NCI-H2227 (cell line): ENCODE results near the gene ROBO1.

Experiments used
- DNase-seq: peaks from one replicate; lab custom pipeline; 2025; ENCODE audit not compliant: unreplicated experiment; lab: John Stamatoyannopoulos, UW

The ROBO1 gene

GRCh38 chr3:79385211-79385610 is 382.6 kb downstream of the ROBO1 start:
- no peak for DNase-seq

GRCh38 chr3:79383402-79384012 is 384.3 kb downstream of the ROBO1 start:
- DNase-seq = no peak

- DNase-seq = no peak
These were observed 387.2 kb downstream of the ROBO1 start for GRCh38 chr3:79380581-79380980.

- no peak for DNase-seq
These were observed 389.7 kb downstream of the ROBO1 start for GRCh38 chr3:79378064-79378463.

GRCh38 chr3:79369306-79369705 is 398.5 kb downstream of the ROBO1 start:
- peak; percentile 7 for DNase-seq

- no peak for DNase-seq
These were observed 399.4 kb downstream of the ROBO1 start for GRCh38 chr3:79368403-79368802.

- DNase-seq = no peak
These were observed 400.0 kb downstream of the ROBO1 start for GRCh38 chr3:79367803-79368202.

- no peak for DNase-seq
These were observed 400.7 kb downstream of the ROBO1 start for GRCh38 chr3:79367066-79367465.

- no peak for DNase-seq
These were observed 401.4 kb downstream of the ROBO1 start for GRCh38 chr3:79366414-79366813.

GRCh38 chr3:79364784-79365183 is 403.0 kb downstream of the ROBO1 start:
- no peak for DNase-seq

GRCh38 chr3:79362571-79363270 is 405.1 kb downstream of the ROBO1 start:
- DNase-seq = no peak

GRCh38 chr3:79361748-79362378 is 405.9 kb downstream of the ROBO1 start:
- peak; percentile 47 for DNase-seq

GRCh38 chr3:79358327-79358726 is 409.5 kb downstream of the ROBO1 start:
- no peak for DNase-seq

GRCh38 chr3:79354179-79354688 is 413.6 kb downstream of the ROBO1 start:
- DNase-seq = peak; percentile 19

GRCh38 chr3:79351699-79352098 is 416.1 kb downstream of the ROBO1 start:
- DNase-seq = no peak

GRCh38 chr3:79344876-79345871 is 422.6 kb downstream of the ROBO1 start:
- DNase-seq = no peak

GRCh38 chr3:79341961-79342360 is 425.8 kb downstream of the ROBO1 start:
- no peak for DNase-seq

- DNase-seq = no peak
These were observed 428.0 kb downstream of the ROBO1 start for GRCh38 chr3:79339846-79340245.

- DNase-seq = no peak
These were observed 430.0 kb downstream of the ROBO1 start for GRCh38 chr3:79337798-79338197.

- no peak for DNase-seq
These were observed 438.6 kb downstream of the ROBO1 start for GRCh38 chr3:79329154-79329553.

- no peak for DNase-seq
These were observed 441.2 kb downstream of the ROBO1 start for GRCh38 chr3:79326642-79327041.
